Progenitor cell of endocrine pancreas (in vitro differentiated cells): ENCODE measurements around the gene FSTL1. TPM values are rescaled to one million over a fixed set of nuclear protein-coding genes. Genes with fewer than 3 reads are reported as not detected.

Source experiments
- DNase-seq: peaks from one replicate; pipeline ENCODE4 v3.0.0; 2021; ENCODE audit warnings: low spot score; ENCODE audit not compliant: unreplicated experiment
- H3K27ac Mint-ChIP-seq: 2 replicates; pipeline ENCODE4 v1.8.0; 2021; ENCODE audit warnings: mild to moderate bottlenecking, moderate library complexity, mixed read lengths
- H3K27me3 Mint-ChIP-seq: 2 replicates; pipeline ENCODE4 v1.8.0; 2021; ENCODE audit warnings: mixed read lengths
- H3K36me3 Mint-ChIP-seq: 2 replicates; pipeline ENCODE4 v1.8.0; 2022; ENCODE audit warnings: mixed read lengths; ENCODE audit not compliant: insufficient read depth
- H3K4me1 Mint-ChIP-seq: 2 replicates; pipeline ENCODE4 v1.8.0; 2021; ENCODE audit warnings: low read depth, mixed read lengths
- H3K4me3 Mint-ChIP-seq: 2 replicates; pipeline ENCODE4 v1.8.0; 2021; ENCODE audit warnings: low read depth, mild to moderate bottlenecking, moderate library complexity, mixed read lengths
- H3K9me3 Mint-ChIP-seq: 2 replicates; pipeline ENCODE4 v1.8.0; 2021; ENCODE audit warnings: low read depth, mixed read lengths
- CTCF ChIP-seq: fragments of 200-600 bp; sonication (generic); IDR thresholded peaks from one replicate; pipeline ENCODE4 v1.5.0; 2021; ENCODE audit warnings: antibody characterized with exemption, mild to moderate bottlenecking; ENCODE audit not compliant: unreplicated experiment
- total RNA-seq: library from RNA; stranded (reverse); gene quantifications from 2 replicates; pipeline ENCODE4 v1.2.1, GENCODE V29; 2021

FSTL1 gene
- total RNA-seq, 1 donor from 2014 or later = 210 TPM

- no peaks in the 10 kb centered on the region for H3K27me3 Mint-ChIP-seq
- no peaks in the 10 kb centered on the region for H3K9me3 Mint-ChIP-seq
- H3K27ac Mint-ChIP-seq = no peak overlapping the region
- DNase-seq = no peak
- peaks cover 3% of the 10 kb centered on the region for H3K36me3 Mint-ChIP-seq
- no peak overlapping the region for H3K4me3 Mint-ChIP-seq
- peaks cover 14% of the 10 kb centered on the region for H3K4me1 Mint-ChIP-seq
- TF ChIP-seq CTCF = no peak
Observed at GRCh38 chr3:120446891-120447668, 3.7 kb downstream of the FSTL1 start.

- Mint-ChIP-seq H3K4me1 (peaks cover 15% of the 10 kb centered on the region), H3K36me3 (peaks cover 3% of the 10 kb centered on the region), H3K9me3 (no peaks in the 10 kb centered on the region), H3K4me3 (no peak overlapping the region), H3K27me3 (no peaks in the 10 kb centered on the region), H3K27ac (no peak overlapping the region)
- no peak for DNase-seq
- no peak for TF ChIP-seq CTCF
Observed at GRCh38 chr3:120445654-120446053, 5.1 kb downstream of the FSTL1 start.

- no peak for DNase-seq
- H3K9me3 Mint-ChIP-seq = no peaks in the 10 kb centered on the region
- H3K4me1 Mint-ChIP-seq = peaks cover 16% of the 10 kb centered on the region
- no peak overlapping the region for H3K4me3 Mint-ChIP-seq
- no peak for TF ChIP-seq CTCF
- no peak overlapping the region for H3K27ac Mint-ChIP-seq
- H3K36me3 Mint-ChIP-seq = peaks cover 7% of the 10 kb centered on the region
- no peaks in the 10 kb centered on the region for H3K27me3 Mint-ChIP-seq
Observed at GRCh38 chr3:120443626-120444123, 7.1 kb downstream of the FSTL1 start.

- H3K4me3 Mint-ChIP-seq = no peak overlapping the region
- H3K4me1 Mint-ChIP-seq = peaks cover 18% of the 10 kb centered on the region
- H3K36me3 Mint-ChIP-seq = peaks cover 8% of the 10 kb centered on the region
- no peaks in the 10 kb centered on the region for H3K27me3 Mint-ChIP-seq
- no peaks in the 10 kb centered on the region for H3K9me3 Mint-ChIP-seq
- peak; percentile 35 for TF ChIP-seq CTCF
- no peak overlapping the region for H3K27ac Mint-ChIP-seq
- DNase-seq = no peak
Observed at GRCh38 chr3:120442975-120443517, 7.7 kb downstream of the FSTL1 start.

- Mint-ChIP-seq H3K4me3 (no peak overlapping the region), H3K4me1 (peaks cover 17% of the 10 kb centered on the region), H3K9me3 (no peaks in the 10 kb centered on the region), H3K27me3 (no peaks in the 10 kb centered on the region), H3K36me3 (peaks cover 8% of the 10 kb centered on the region), H3K27ac (peak overlapping the region; percentile 12)
- no peak for TF ChIP-seq CTCF
- DNase-seq = no peak
Observed at GRCh38 chr3:120441776-120442175, 9.0 kb downstream of the FSTL1 start.
